RWPE1 (cell line): ENCODE results near the gene STX3.

Source experiments
- CTCF ChIA-PET: fragments of 350-600 bp; sonication (Branson Sonifier 250); formaldehyde crosslinking; extraction: SDS; loops from one replicate; lab custom pipeline; 2021; lab: Yijun Ruan, JAX
- POLR2A ChIA-PET: fragments of 400-600 bp; formaldehyde crosslinking; extraction: SDS; loops from one replicate; lab custom pipeline; 2020; ENCODE audit warnings: antibody characterized with exemption; ENCODE audit not compliant: low non-redundant PET; lab: Yijun Ruan, JAX
- DNase-seq: peaks from one replicate; pipeline ENCODE4 v3.0.0; 2012; ENCODE audit warnings: low spot score
- H3K27ac ChIP-seq: fragments of 450-650 bp; 2 replicates; pipeline ENCODE4 v1.5.1; 2017
- TF ChIP-seq, protein P1 (sequence below): fragments of 450-650 bp; conservative IDR thresholded peaks from 2 replicates; pipeline ENCODE4 v1.5.1; 2017; ENCODE audit warnings: low read depth, mild to moderate bottlenecking

Gene STX3

DNA sequence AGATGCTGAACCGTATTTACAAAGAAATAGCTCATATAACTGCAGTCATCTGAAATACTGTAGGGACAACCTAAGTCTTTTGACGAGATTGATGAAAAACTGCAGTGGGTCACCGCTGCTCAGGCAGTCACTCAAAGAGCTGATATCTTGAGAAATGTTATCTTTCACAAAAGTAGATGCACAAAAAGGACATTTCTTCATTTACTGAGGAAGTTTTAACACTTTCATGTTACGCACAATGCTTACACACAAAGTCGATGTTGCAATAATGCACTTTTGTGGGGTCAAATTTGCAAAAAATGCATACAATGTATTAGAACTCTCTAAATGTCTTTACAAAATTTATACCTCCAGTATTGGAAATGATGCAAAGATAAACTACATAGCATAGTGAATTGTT, 25.3 kb upstream of the STX3 start:
- TF ChIP-seq, protein P1, sequence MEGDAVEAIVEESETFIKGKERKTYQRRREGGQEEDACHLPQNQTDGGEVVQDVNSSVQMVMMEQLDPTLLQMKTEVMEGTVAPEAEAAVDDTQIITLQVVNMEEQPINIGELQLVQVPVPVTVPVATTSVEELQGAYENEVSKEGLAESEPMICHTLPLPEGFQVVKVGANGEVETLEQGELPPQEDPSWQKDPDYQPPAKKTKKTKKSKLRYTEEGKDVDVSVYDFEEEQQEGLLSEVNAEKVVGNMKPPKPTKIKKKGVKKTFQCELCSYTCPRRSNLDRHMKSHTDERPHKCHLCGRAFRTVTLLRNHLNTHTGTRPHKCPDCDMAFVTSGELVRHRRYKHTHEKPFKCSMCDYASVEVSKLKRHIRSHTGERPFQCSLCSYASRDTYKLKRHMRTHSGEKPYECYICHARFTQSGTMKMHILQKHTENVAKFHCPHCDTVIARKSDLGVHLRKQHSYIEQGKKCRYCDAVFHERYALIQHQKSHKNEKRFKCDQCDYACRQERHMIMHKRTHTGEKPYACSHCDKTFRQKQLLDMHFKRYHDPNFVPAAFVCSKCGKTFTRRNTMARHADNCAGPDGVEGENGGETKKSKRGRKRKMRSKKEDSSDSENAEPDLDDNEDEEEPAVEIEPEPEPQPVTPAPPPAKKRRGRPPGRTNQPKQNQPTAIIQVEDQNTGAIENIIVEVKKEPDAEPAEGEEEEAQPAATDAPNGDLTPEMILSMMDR: no peak
- POLR2A ChIA-PET: no interaction called here
- no peak for DNase-seq
- CTCF ChIA-PET: no interaction called here
- no peak overlapping the region for H3K27ac ChIP-seq

DNA sequence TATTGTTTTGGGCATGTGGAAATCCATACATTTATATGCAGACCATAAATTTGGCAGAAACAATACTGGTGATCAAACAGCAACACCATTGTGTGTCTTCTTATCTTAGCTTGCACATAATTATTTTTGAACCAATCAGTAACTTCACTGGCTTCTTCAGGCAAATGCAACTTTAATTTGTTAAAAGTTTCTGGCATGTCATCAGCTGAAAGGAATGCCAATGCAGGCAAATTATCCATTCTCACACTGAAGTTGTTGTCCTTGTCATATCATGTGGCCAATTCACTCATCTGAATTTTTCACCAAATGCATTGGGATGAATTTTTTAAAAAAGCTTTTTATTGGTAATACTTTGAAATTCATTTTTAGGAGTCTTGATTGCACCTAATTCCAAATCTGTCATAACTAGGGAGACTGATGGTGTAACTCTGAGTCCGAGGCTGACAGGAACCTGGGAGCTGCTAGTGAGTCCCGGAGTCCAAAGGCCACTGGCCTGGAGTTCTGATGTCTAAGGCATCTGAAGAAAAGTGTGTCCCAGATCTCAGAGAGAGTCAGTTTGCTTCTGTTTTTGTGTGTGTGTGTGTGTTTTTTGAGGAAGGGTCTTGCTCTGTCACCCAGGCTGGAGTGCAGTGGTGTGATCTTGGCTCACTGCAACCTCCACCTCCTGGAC, 24.1 kb upstream of the STX3 start:
- no peak for DNase-seq
- no peak overlapping the region for H3K27ac ChIP-seq
- TF ChIP-seq, protein P1: no peak
- ChIA-PET POLR2A (no interaction called here), CTCF (interaction anchor here (0.6 kb wide), 1 partner anchor 520 kb away, joined by 3 read pairs; no protein-coding TSS in a partner anchor)

DNA sequence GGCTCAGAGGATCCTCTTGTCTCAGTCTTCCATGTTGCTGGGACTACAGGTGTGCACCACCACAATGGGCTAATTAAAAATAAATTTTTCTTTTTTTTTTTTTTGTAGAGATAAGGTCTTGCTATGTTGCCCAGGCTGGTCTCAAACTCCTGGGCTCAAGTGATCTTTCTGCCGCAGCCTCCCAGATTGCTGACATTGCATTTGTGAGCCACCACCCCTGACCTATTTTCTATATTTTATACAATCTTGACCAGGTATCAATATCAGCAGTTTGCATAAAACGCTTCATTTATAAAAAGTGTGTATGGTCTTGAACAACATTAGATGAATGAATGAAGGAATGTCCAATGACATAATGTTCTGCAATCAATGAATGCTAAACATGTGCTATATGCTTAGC, 9.1 kb upstream of the STX3 start:
- ChIA-PET POLR2A (no interaction called here), CTCF (no interaction called here)
- DNase-seq: no peak
- TF ChIP-seq, protein P1: no peak
- no peak overlapping the region for H3K27ac ChIP-seq

GRCh38 chr11:59753650-59754493, 1.3 kb upstream of the STX3 start:
- peak overlapping the region; percentile 84 for H3K27ac ChIP-seq
- CTCF ChIA-PET: interaction anchor here (0.6 to 3.0 kb wide), 11 partner anchors 10 to 164 kb away, joined by 3 to 33 read pairs (median 4); partner anchors contain the start of gene MRPL16
- peak; percentile 78 for DNase-seq
- TF ChIP-seq, protein P1: peak; percentile 87
- POLR2A ChIA-PET: no interaction called here

DNA sequence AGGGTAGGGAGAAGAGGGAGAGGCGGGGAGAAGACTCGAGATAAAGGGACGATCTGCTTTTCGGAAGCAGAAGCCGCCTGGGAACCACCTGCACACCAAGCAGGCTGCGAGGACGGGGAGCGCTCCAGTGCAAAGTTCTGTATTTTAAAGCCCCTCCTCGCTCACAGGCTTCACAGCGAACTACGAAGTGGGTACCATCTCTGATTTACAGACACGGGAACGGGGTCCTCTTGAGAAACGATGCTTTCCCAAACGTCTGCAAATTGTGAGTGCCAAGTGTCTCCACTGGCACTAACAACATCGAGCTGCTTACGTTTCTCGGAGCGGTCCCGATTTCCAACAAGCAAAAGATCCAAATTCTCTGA, 700 bp upstream of the STX3 start:
- H3K27ac ChIP-seq: peak overlapping the region; percentile 84
- TF ChIP-seq, protein P1: no peak
- POLR2A ChIA-PET: no interaction called here
- CTCF ChIA-PET: interaction anchor here (0.6 to 3.0 kb wide), 8 partner anchors 11 to 148 kb away, joined by 3 to 33 read pairs (median 3); partner anchors contain the start of gene MRPL16
- peak; percentile 20 for DNase-seq
